Right lung (tissue), 10 donors: ENCODE results near the gene SLC35B1. TPM values are rescaled to one million over a fixed set of nuclear protein-coding genes. Genes with fewer than 3 reads are reported as not detected.
A peak's percentile ranks its signal among the peaks of the same experiment; 100 is the strongest.

Experiments
- DNase-seq, 2 donors: peaks; one replicate each; pipeline ENCODE4 v3.0.0-alpha.2; 2013
- long read RNA-seq, 8 donors: transcript quantifications; one replicate each; lab custom pipeline, GENCODE V29; 2026
- polyA plus RNA-seq, 5 donors: library from polyadenylated mRNA; unstranded; fragments of 120-200 nt; gene quantifications; one replicate each; pipeline versions ENCODE4 v1.2.1 to v1.2.3, GENCODE V29; 2013; ENCODE audit warnings: inconsistent platforms in 1 of 5, low replicate concordance in 1 of 5; ENCODE audit not compliant: insufficient read length in 5 of 5, insufficient read depth in 1 of 5

Gene SLC35B1, protein sequence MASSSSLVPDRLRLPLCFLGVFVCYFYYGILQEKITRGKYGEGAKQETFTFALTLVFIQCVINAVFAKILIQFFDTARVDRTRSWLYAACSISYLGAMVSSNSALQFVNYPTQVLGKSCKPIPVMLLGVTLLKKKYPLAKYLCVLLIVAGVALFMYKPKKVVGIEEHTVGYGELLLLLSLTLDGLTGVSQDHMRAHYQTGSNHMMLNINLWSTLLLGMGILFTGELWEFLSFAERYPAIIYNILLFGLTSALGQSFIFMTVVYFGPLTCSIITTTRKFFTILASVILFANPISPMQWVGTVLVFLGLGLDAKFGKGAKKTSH
- 10 to 100 TPM; 62.9 to 72.9 (median 69.2) TPM for polyA plus RNA-seq
- long read RNA-seq, donor 1, transcript SLC35B1-220 (9 exons, 1,611 nt): minor isoform, 5 of 33 reads
- long read RNA-seq, donor 1, transcript SLC35B1-209 (9 exons, 1,320 nt): major isoform, 7 of 33 reads
- long read RNA-seq, donor 1, partial matches to known transcripts: 14 of 33 reads
- long read RNA-seq, donor 1, other reads (novel, unspliced or antisense): 0 of 33 reads
- long read RNA-seq, donor 2, transcript SLC35B1-220 (9 exons, 1,611 nt): major isoform, 7 of 25 reads
- long read RNA-seq, donor 2, partial matches to known transcripts: 13 of 25 reads
- long read RNA-seq, donor 2, other reads (novel, unspliced or antisense): 0 of 25 reads
- long read RNA-seq, donor 3, partial matches to known transcripts: 13 of 25 reads
- long read RNA-seq, donor 3, other reads (novel, unspliced or antisense): 0 of 25 reads
- long read RNA-seq, donor 4, transcript SLC35B1-220 (9 exons, 1,611 nt): major isoform, 7 of 16 reads
- long read RNA-seq, donor 4, partial matches to known transcripts: 6 of 16 reads
- long read RNA-seq, donor 4, other reads (novel, unspliced or antisense): 0 of 16 reads
- long read RNA-seq, donor 5, transcript SLC35B1-220 (9 exons, 1,611 nt): major isoform, 19 of 37 reads
- long read RNA-seq, donor 5, transcript SLC35B1-209 (9 exons, 1,320 nt): minor isoform, 5 of 37 reads
- long read RNA-seq, donor 5, partial matches to known transcripts: 9 of 37 reads
- long read RNA-seq, donor 5, other reads (novel, unspliced or antisense): 0 of 37 reads
- long read RNA-seq, donor 6, transcript SLC35B1-209 (9 exons, 1,320 nt): minor isoform, 7 of 53 reads
- long read RNA-seq, donor 6, transcript SLC35B1-220 (9 exons, 1,611 nt): major isoform, 13 of 53 reads
- long read RNA-seq, donor 6, partial matches to known transcripts: 30 of 53 reads
- long read RNA-seq, donor 6, other reads (novel, unspliced or antisense): 0 of 53 reads
- long read RNA-seq, donor 7, transcript SLC35B1-220 (9 exons, 1,611 nt): major isoform, 7 of 14 reads
- long read RNA-seq, donor 7, transcript SLC35B1-209 (9 exons, 1,320 nt): minor isoform, 6 of 14 reads
- long read RNA-seq, donor 7, partial matches to known transcripts: 0 of 14 reads
- long read RNA-seq, donor 7, other reads (novel, unspliced or antisense): 0 of 14 reads
- long read RNA-seq, donor 8, partial matches to known transcripts: 0 of 10 reads
- long read RNA-seq, donor 8, other reads (novel, unspliced or antisense): 0 of 10 reads

DNA sequence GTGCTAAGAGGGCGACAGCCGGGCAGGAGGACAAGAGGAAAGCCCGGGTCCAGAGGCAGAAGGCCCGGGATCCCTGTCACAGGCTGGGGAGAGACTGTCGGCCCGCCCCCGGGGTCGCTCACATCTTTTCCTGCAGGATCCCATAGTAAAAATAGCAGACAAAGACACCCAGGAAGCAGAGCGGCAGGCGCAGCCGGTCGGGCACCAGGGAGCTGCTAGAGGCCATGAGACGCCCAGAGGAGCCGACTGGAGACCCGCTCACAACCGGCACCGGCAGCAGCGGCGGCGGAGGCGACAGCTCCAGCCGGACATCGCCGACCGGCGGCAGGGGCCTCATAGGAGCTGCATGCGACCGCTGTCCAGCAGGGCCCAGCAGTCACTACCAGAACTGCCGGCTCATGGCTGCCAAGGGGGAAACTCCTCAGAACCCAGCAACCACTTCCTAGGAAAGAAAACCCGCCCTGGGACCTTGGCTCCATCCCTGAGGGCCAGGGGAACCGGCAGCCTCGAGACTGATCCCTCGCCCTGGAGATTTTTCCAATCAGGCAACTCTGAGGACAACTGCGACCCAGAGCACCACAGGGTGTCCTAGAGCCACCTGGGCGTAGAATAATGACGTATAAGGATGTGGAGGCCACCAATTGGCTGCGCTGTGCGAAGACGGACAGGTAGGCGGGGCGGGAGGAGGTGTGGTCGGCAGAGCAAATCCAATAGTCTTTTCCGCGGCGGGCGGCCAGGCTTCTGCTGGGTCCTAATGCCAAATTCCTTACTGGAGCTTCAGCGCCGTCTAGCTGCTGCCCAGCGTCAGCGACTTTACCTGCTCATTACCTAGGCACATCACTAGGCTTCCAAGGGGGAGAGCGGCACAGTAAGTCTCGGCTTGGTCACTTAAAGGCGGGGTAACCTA lies at the start of gene SLC35B1:
SLC35B1 (minus strand) TSS at position 357 of the 907 bp plus-strand sequence; CDS start at position 226, 131 bp downstream.
- peak; percentile 98 to 99 for DNase-seq

DNA sequence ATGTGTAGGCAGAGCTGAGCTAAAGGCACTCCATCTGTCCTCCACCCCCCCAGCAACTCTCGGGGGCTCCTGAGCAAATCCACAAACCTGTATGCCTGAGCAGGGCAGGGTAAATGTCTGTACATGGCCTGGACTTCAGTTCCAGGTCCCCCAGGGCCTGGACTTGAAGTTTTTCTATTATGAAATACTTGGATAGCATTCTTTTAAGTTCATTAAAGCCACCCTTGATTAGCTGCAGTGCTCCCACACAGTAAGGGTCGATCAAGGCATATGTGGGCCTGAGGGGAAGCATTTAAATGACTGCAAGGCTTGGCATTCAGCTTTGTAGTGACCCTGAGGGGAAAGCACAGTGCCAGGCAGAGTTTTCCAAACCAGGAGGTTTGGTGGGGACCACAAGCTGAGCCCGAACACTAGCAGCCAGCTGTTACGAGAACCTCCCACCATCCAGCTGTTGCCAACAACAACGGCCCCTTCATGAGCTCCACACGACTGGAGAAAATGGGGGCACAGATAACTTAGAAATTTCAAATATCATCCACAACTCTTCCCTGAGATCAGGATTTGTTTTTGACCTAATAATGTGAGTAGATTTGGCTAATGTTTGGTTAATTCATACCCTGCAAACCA lies 49.5 kb upstream of the SLC35B1 start:
- no peak for DNase-seq

DNA sequence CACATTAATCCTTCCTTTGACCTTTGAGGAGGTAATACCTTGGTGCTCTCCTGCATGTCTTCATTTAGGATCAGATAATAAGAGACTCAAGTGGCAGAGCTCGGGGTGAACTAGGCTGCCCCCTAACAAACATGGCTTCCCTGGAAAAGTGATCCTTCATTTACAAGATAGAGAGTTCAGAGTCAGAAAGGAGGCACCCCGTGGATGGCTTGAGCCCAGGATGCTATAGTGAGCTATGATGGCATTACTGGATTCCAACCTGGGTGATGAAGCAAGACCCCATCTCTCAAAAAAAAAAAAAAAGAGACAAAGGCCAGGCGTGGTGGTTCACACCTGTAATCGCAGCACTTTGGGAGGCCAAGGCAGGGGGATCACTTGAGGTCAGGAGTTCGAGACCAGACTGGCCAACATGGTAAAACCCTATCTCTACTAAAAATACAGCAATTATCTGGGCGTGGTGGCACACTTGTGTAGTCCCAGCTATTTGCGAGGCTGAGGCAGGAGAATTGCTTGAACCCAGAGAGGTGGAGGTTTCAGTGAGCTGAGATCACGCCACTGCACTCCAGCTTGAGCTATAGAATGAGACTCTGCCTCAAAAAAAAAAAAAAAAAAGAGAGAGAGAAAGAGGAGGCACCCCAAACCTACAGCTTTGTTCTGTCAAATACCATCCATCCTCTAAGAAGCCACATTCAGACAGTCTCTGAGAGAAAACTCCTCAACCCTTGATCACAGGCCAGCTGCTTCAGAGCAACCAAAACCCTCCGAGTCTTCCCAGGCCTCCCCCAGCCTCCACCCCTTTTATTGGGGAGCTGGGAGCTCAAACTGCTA lies 48.8 kb upstream of the SLC35B1 start:
- DNase-seq: no peak

DNA sequence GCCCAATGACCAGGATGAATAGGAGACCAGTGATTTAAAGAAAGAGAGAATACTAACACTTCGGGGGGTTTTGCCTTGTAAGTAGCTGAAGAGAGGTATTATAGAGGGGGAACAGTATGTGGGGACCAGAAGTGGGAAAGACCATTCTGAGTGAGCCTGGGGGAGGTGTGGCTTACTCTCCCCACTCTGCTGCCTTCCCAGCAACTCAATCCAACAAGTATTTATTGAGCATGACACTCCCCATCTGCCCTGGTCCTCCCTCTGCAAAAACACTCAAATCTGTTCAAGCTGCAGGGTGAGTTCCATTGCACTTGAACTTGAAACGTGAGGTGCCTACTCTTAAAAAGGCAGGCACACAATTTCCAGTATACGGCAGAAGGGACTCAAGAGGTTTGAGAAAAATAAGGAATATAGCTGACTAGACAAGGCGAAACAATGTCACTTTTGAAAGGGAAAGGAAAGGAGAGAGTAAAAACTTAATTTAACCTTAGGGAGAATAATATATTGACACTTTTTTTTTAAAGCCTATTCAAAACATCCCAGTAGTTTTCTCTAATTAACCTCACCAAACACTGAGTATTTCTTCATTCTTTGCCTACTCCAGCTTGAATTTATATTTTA lies 48.0 kb upstream of the SLC35B1 start:
- no peak for DNase-seq

DNA sequence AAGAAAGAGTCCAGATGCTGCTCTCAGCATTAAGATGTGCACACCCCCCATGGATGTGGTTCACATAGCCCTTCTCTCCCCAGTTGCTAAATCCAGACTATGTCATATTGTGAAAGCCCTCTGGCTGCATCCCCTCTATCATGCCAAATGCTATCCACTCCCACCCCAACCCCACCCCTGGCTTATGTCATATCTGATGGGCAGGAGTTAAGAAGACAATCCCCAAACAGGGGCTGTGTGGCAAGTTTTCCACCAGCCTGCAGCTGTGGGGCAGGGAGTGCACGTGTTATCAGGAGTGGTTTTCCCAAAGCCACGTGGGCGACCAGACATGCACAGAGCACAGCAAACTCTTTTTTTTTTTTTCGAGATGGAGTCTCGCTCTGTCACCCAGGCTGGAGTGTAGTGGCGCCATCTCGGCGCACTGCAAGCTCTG lies 46.2 kb upstream of the SLC35B1 start:
- no peak for DNase-seq

DNA sequence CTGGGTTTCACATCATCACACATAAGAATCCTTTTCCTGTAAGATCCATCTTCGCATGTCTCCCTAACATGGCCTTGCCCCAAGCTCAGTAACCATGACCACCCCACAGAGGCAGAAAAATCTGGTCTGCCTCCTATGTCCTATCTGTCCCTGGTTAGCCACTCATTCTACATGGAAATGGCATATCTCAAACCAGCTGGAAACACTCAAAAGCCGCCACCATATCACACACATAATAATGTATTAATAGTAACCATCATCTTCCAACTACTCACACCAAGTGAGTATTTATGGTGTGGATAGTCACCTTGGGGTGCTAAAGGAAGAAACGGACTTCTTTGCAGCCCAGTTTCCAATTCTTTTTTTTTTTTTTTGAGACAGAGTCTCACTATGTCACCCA lies 44.7 kb upstream of the SLC35B1 start:
- no peak for DNase-seq

DNA sequence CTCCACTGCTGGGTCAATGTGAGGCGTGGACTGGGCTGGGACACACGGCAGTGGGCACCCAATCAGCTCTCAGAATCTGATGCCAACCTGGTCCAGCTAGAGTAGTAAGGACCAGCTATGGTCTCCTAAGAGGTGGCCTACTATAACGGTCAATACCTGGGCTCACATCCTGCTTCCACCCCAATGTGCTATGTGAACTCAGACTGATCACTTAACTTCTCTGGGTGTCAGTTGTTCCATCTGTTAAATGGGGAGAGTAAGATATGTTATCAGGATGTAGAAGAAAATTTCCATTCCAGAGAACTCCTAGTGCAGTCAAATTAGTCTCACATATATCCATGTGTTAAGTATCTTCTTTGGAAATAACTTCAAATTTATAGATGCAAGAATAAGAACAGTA lies 42.0 kb upstream of the SLC35B1 start:
- no peak for DNase-seq

DNA sequence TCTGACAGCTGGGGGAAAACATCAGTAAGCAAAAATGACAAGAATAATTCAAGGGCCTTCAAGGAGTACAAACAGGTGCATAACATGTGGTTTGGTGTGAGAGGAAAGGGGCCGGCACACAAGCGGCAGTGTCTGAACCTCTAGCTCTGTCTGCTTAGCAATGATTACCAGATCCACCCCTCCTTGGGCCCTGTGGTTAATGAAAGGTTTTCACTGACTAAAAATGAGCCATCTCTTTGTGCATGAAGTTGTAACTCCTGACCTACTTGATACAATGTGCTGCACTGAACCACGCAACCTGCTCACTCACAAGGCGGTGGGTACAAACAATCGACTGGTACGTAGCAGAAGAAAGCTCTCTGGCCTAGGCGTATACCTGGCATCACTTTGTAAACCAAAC lies 41.0 kb upstream of the SLC35B1 start:
- DNase-seq: no peak

DNA sequence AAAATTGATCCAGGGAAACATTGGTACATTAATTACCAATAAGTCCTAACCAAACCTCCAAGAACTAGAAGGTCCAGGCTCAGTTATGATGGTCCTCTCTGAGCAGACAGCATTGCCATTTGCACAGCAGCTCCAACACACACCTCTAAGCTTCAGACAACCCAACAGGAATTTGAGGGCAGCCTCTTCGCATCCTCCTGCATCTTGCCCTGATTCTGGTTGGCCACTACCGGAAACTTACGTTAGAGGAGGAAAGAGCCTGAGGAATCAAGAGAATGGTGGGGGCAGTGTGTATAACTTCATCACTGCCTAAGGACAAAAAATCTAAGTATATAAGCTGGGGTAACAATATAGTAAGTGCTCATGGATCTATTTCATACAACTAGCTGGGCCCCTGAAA lies 40.5 kb upstream of the SLC35B1 start:
- DNase-seq: no peak

DNA sequence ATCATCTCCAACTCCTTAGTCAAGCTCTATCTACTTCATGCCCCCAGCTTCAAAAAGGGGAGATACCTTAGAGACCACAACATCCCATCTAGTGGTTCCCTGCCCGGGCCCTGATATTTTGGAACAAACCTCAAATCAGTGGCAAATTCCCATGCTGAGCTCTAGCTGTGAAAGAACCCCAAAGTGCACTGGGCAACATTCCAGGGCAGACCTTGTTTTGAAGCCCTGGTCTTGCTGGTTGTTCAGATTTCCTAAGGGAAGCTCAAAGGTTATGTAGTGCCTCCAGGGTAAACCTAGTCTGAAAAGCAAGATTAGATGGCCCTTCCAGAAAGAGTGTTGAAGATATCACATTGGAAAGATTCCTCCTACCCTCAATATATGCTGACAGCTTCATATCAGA lies 39.9 kb upstream of the SLC35B1 start:
- DNase-seq: no peak

DNA sequence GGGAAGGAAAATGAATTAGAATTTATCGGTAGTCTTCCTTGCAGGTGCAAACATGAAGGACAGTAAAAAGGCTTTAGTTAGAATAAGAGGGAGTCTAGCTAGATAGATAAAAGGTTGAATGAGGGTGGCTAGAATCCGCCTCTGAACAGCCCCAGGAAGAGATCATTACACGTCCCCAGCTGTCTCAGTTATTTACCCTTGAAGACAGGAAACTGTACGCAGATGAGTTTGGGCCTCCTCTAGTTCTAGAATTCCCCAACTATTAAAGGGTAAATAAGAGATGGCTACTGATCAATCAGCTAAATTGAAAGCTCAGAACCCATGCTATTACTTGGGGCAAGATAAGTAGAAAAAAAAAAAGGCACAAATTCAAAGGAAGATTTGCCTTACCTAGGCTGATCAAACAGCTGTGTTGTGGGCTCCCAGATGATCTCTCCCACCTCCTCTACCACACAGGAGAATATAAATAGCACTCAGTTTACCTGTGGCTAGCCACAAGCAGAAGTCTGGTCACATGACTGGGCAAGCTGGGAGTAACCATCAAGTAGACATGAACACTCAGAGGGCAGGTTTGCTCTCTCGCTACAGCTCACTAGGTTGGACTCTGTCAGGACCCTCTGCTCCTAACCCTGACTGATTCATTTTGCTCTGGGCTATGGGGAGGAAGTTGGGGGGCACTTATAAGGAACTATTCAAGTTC lies 39.2 kb upstream of the SLC35B1 start:
- DNase-seq: no peak

DNA sequence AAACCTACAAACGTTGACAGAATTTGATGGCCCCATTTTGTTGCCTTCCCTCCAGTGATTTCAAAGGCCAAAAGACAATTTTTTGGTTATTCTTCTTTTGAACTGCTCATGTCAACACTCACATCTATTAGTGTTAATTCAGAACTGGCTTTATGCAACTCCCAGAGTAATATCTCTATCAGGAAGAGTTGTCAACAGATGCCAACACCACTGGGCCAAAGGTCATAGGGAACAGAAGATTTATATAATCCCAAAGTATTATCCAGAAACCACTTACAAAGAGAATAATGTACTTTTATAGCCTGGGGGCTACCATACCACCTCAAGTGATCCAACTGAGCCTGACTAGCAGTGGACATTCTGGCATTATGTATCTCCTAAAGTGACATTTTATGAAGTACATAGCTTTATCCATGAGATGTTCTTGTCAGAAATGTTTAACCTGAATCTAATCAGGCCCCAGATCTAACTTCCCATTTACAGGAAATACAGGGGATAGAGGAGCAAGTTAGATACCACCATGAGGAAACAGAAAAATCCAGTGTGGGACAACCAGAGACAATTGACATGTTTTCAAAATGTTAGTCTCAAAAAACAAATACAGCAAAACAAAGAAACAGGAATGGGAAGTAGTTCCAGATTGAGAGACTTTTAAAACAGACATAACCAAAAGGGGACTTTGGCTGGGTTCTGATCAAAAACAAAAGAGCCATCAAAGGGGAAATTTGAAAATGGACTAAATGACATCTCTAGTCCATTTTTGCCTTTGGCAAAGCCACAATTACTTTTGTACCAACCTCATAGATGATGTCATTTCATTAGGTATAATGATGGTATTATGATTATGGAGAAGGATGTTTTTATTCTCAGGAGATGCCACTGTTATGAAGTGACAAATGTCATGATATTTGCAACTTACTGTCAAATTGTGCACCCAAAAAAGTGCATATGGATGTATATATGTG lies 37.7 kb upstream of the SLC35B1 start:
- DNase-seq: no peak

DNA sequence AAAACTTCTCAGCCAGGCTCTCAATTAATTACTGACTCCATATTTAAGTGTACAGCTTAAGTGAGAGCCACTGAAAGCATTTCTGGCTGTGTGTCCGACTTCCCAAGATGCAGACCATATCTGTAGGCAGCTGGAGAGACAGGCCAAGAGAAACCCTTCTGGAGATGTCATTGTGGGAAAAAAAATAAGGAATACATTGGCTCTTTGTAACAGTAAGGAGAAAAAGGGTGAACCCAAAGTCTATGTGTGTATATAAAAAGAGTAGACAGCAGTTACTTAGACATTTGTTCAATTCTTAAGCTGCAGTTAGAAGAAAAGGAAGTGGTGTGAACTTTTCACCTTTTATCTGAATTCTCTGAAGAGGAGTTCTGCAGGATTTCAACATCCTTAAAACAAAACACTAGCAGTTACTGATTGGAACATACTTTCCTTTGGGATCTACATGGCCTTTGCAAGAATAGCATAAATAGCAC lies 34.4 kb upstream of the SLC35B1 start:
- DNase-seq: no peak

DNA sequence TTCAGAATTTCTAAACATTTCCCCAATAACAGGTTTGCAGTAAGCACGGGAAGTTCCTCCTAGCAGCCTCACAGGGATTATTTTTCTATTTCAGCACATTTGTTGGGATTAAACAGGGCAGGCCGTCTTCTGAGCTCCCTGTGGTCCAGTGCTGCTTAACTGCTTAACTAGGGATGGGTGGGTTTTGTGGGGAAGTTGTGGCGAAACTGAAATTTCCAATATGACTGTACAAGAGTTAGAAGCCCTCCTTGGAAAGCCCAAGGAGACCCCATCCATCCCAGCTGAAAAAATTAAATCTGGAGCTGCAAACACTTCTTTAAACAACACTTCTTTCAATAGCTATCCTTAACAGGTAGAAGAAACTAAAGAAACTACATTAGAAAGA lies 33.9 kb upstream of the SLC35B1 start:
- DNase-seq: no peak

DNA sequence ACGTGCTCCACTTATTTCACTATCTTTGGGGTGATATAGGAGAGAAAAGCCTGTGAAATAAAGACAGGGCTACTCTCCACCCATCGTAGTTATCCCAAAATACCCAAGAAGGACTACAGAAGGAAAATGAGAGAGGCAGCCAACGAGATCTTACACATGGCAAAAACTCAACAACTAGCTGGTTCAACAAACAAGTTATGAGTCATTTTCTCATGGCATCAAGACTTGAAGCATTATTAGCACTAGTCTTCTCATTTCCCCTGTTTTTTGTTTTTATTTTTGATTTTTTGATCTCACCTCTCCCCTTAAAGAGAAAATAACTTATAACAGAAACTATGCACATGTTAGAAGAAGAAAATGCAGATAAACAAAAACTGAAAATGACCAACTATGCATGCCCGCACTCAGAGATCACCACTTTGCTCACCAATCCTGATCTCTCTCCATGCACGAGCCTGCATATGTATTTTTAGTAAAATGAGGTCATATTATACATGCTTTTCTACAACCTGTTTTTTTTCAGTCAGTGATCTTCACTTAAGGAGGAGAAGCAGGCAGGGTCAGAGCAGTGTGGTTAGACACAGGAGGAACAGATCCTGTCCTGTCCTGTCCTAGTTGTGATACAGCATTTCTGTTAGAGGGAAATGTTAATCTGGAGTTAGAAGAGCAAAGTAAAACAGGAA lies 33.4 kb upstream of the SLC35B1 start:
- no peak for DNase-seq
